Activated naive CD4-positive, alpha-beta T cell treated with anti-CD3 and anti-CD28 coated beads, Interleukin-2, amount 50 U/mL, for 24 hours (primary cell): ENCODE measurements around the gene MCM5.
A peak's percentile ranks its signal among the peaks of the same experiment; 100 is the strongest.
"Not testable (repeated sequence)": the region's sequence is repeated elsewhere in the genome, so short reads cannot be mapped to it uniquely, and the experiment has no call there.

Experiments used
- H3K27ac Mint-ChIP-seq: one replicate; pipeline ENCODE4 v1.8.0; 2021; ENCODE audit warnings: mild to moderate bottlenecking, mixed read lengths
- H3K27me3 Mint-ChIP-seq: one replicate; pipeline ENCODE4 v1.8.0; 2021; ENCODE audit warnings: mixed read lengths
- H3K36me3 Mint-ChIP-seq: one replicate; pipeline ENCODE4 v1.8.0; 2021; ENCODE audit warnings: mixed read lengths
- H3K4me1 Mint-ChIP-seq: one replicate; pipeline ENCODE4 v1.8.0; 2021; ENCODE audit warnings: mixed read lengths
- H3K4me3 Mint-ChIP-seq: one replicate; pipeline ENCODE4 v1.8.0; 2021; ENCODE audit warnings: mild to moderate bottlenecking, mixed read lengths
- H3K9me3 Mint-ChIP-seq: one replicate; pipeline ENCODE4 v1.8.0; 2021; ENCODE audit warnings: mixed read lengths

MCM5 gene

DNA sequence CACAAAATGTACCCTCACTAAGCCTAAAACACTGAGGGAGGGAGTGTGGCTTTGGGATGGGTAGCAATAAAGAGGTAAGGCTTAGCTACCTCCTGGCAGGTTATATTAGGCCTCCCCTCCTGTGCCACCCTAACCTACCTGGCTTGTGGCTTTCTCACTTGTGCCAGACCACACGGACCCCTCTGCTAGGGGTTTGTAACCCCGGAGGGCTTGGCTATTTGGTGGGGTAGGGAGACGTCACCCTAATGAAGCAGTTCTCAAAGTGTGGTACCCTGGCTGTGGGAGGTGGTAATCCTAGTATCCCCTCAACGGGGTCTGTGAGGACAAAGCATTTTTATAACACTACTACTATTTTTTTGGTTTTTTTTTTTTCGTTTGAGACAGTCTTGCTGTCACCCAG, 9.0 kb upstream of the MCM5 start:
- H3K4me1 Mint-ChIP-seq, result no peaks in the 10 kb centered on the region

GRCh38 chr22:35392357-35392756, 7.6 kb upstream of the MCM5 start:
- Mint-ChIP-seq H3K27ac (no peak overlapping the region), H3K4me1 (no peaks in the 10 kb centered on the region), H3K9me3 (no peaks in the 10 kb centered on the region), H3K4me3 (no peak overlapping the region), H3K27me3 (no peaks in the 10 kb centered on the region), H3K36me3 (no peaks in the 10 kb centered on the region)

More for the DNA sequence above, 9.0 kb upstream of the MCM5 start:
- no peaks in the 10 kb centered on the region for H3K36me3 Mint-ChIP-seq
- H3K9me3 Mint-ChIP-seq, result no peaks in the 10 kb centered on the region
- H3K27me3 Mint-ChIP-seq, result peaks cover 3% of the 10 kb centered on the region
- no peak overlapping the region for H3K27ac Mint-ChIP-seq
- H3K4me3 Mint-ChIP-seq, result no peak overlapping the region

- Mint-ChIP-seq H3K4me1 (no peaks in the 10 kb centered on the region), H3K4me3 (no peak overlapping the region), H3K9me3 (no peaks in the 10 kb centered on the region)
These were observed 6.6 kb upstream of the MCM5 start for GRCh38 chr22:35393116-35394010.

GRCh38 chr22:35394011-35394312, 6.0 kb upstream of the MCM5 start:
- no peaks in the 10 kb centered on the region for H3K36me3 Mint-ChIP-seq
- no peaks in the 10 kb centered on the region for H3K27me3 Mint-ChIP-seq
- H3K4me1 Mint-ChIP-seq, result no peaks in the 10 kb centered on the region
- peak overlapping the region; percentile 55 for H3K27ac Mint-ChIP-seq
- no peaks in the 10 kb centered on the region for H3K9me3 Mint-ChIP-seq
- H3K4me3 Mint-ChIP-seq, result no peak overlapping the region

More at GRCh38 chr22:35393116-35394010, 6.6 kb upstream of the MCM5 start:
- peak overlapping the region; percentile 55 for H3K27ac Mint-ChIP-seq
- H3K36me3 Mint-ChIP-seq, result no peaks in the 10 kb centered on the region
- no peaks in the 10 kb centered on the region for H3K27me3 Mint-ChIP-seq

DNA sequence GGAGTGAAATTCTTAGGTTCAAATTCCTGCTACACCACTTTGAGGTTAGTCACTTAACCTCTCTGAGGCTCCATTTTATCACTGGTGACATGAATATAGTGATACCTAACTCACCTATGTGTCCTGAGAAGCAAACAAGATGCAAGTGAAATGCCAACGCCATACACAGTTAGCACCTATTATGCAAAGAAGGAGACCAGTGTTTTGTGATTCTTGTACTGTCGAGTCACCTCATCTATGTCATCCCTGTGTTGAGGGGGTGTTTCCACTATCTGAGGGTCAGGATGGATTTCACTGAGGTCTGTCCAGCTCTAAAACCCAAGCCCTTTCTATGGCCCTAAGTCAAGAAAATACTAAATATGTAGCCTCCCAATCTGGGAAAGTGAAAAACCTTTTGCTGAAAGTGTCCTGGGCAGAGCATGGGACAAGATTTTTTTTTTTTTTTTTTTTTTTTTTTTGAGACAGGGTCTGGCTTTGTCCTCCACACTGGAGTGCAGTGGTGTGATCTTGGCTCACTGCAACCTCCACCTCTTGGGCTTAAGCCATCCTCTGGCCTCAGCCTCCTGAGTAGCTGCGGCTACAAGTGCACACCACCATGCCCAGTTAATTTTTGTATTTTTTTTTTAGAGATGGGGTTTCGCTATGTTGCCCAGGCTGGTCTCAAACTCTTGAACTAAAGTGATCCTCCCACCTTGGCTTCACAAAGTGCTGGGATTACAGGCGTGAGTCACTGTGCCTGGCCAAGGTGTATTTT, 5.0 kb upstream of the MCM5 start:
- peaks cover 1% of the 10 kb centered on the region for H3K36me3 Mint-ChIP-seq

DNA sequence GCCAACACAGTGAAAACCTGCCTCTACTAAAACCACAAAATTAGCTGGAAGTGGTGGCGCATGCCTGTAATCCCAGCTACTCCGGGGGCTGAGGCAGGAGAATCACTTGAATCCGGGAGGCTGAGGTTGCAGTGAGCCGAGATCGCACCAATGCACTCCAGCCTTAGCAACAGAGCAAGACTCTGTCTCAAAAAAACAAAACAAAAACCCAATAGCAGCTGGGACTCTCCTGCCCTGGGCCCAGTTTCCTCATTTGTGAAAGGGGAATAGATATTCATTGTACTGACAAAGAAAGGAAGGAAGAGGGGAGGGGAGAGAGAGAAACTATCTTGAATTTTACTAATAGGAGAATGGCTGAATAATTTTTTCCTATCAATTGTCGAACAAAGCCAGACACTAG, 3.3 kb upstream of the MCM5 start:
- H3K4me1 Mint-ChIP-seq, result peaks cover 12% of the 10 kb centered on the region
- not testable (repeated sequence) for H3K36me3 Mint-ChIP-seq, H3K9me3 Mint-ChIP-seq, H3K4me3 Mint-ChIP-seq, H3K27ac Mint-ChIP-seq, H3K27me3 Mint-ChIP-seq

More for the DNA sequence above, 5.0 kb upstream of the MCM5 start:
- Mint-ChIP-seq H3K27ac (no peak overlapping the region), H3K27me3 (no peaks in the 10 kb centered on the region), H3K4me1 (peaks cover 2% of the 10 kb centered on the region), H3K9me3 (no peaks in the 10 kb centered on the region), H3K4me3 (no peak overlapping the region)

GRCh38 chr22:35397095-35397904, 2.6 kb upstream of the MCM5 start:
- H3K4me1 Mint-ChIP-seq, result peaks cover 14% of the 10 kb centered on the region
- H3K27ac Mint-ChIP-seq, result no peak overlapping the region
- H3K4me3 Mint-ChIP-seq, result no peak overlapping the region
- H3K9me3 Mint-ChIP-seq, result no peaks in the 10 kb centered on the region
- no peaks in the 10 kb centered on the region for H3K27me3 Mint-ChIP-seq
- peaks cover 9% of the 10 kb centered on the region for H3K36me3 Mint-ChIP-seq

- Mint-ChIP-seq H3K4me1 (peaks cover 14% of the 10 kb centered on the region), H3K9me3 (no peaks in the 10 kb centered on the region), H3K27me3 (no peaks in the 10 kb centered on the region), H3K4me3 (peak overlapping the region; percentile 99), H3K36me3 (peaks cover 9% of the 10 kb centered on the region), H3K27ac (peak overlapping the region; percentile 80)
These were observed 1.4 kb upstream of the MCM5 start for GRCh38 chr22:35398591-35398973.

GRCh38 chr22:35399114-35399677, 744 bp upstream of the MCM5 start:
- H3K4me1 Mint-ChIP-seq, result peaks cover 14% of the 10 kb centered on the region
- peaks cover 13% of the 10 kb centered on the region for H3K36me3 Mint-ChIP-seq
- peak overlapping the region; percentile 100 for H3K27ac Mint-ChIP-seq
- H3K4me3 Mint-ChIP-seq, result peak overlapping the region; percentile 99
- H3K27me3 Mint-ChIP-seq, result no peaks in the 10 kb centered on the region
- H3K9me3 Mint-ChIP-seq, result no peaks in the 10 kb centered on the region

- Mint-ChIP-seq H3K9me3 (no peaks in the 10 kb centered on the region), H3K27me3 (no peaks in the 10 kb centered on the region), H3K4me1 (peaks cover 14% of the 10 kb centered on the region), H3K27ac (no peak overlapping the region), H3K4me3 (peak overlapping the region; percentile 99), H3K36me3 (peaks cover 13% of the 10 kb centered on the region)
These were observed 506 bp downstream of the MCM5 start for GRCh38 chr22:35400501-35400790.

- H3K27me3 Mint-ChIP-seq, result no peaks in the 10 kb centered on the region
- peak overlapping the region; percentile 90 for H3K4me3 Mint-ChIP-seq
- no peak overlapping the region for H3K27ac Mint-ChIP-seq
- peaks cover 14% of the 10 kb centered on the region for H3K4me1 Mint-ChIP-seq
- H3K36me3 Mint-ChIP-seq, result peaks cover 16% of the 10 kb centered on the region
- H3K9me3 Mint-ChIP-seq, result no peaks in the 10 kb centered on the region
These were observed 1.9 kb downstream of the MCM5 start for GRCh38 chr22:35401863-35402262.

GRCh38 chr22:35403356-35403755, 3.4 kb downstream of the MCM5 start:
- Mint-ChIP-seq H3K27me3 (no peaks in the 10 kb centered on the region), H3K4me1 (peaks cover 19% of the 10 kb centered on the region), H3K9me3 (no peaks in the 10 kb centered on the region), H3K4me3 (no peak overlapping the region), H3K36me3 (peaks cover 27% of the 10 kb centered on the region), H3K27ac (no peak overlapping the region)

DNA sequence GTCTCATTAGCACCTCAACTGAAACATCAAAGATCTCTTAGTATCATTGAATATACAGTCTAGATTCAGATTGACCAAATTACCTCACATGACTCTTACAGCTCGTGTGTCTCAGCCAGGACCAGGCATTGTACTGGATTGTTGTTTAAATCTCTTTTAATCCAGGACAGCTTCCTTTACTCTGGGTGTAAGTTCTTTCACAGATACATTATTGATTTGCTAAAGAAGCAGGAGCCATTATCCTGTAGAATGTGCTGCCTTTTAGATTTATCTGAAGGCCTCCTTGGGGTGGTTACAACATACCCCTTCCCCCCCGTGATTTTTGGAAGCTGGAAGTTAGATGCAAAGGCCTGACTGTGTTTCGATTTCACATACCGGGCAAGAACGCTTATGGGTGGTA, 4.2 kb downstream of the MCM5 start:
- Mint-ChIP-seq H3K9me3 (no peaks in the 10 kb centered on the region), H3K4me1 (peaks cover 19% of the 10 kb centered on the region), H3K4me3 (no peak overlapping the region), H3K27ac (no peak overlapping the region), H3K36me3 (peaks cover 27% of the 10 kb centered on the region), H3K27me3 (no peaks in the 10 kb centered on the region)

DNA sequence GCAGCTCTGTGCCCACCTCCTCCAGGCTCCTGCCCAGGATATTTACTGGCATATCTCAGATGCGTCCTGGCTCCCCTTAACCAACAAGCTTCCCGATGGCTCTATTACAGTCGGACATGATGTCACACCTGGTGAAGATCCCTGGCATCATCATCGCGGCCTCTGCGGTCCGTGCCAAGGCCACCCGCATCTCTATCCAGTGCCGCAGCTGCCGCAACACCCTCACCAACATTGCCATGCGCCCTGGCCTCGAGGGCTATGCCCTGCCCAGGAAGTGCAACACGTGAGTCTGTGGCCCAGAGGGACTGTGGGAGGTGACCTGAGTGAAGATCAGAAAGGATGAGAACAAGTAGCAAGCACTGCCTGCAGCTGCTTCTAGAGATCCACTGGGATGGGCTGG, 6.5 kb downstream of the MCM5 start:
- no peaks in the 10 kb centered on the region for H3K27me3 Mint-ChIP-seq
- no peak overlapping the region for H3K4me3 Mint-ChIP-seq
- H3K9me3 Mint-ChIP-seq, result no peaks in the 10 kb centered on the region
- H3K36me3 Mint-ChIP-seq, result peaks cover 32% of the 10 kb centered on the region
- H3K4me1 Mint-ChIP-seq, result peaks cover 9% of the 10 kb centered on the region
- H3K27ac Mint-ChIP-seq, result no peak overlapping the region

GRCh38 chr22:35407362-35407761, 7.4 kb downstream of the MCM5 start:
- H3K27ac Mint-ChIP-seq, result peak overlapping the region; percentile 37
- H3K4me3 Mint-ChIP-seq, result no peak overlapping the region
- peaks cover 35% of the 10 kb centered on the region for H3K36me3 Mint-ChIP-seq
- no peaks in the 10 kb centered on the region for H3K9me3 Mint-ChIP-seq
- H3K4me1 Mint-ChIP-seq, result peaks cover 10% of the 10 kb centered on the region
- no peaks in the 10 kb centered on the region for H3K27me3 Mint-ChIP-seq
